ENCODE results near the gene ANKRD28.

Gene ANKRD28

GRCh38 chr3:15782429-15782828 lies 15.3 kb downstream of the ANKRD28 start:
- no peak for TF ChIP-seq TAF1 (IDR thresholded peaks at IDR 0.05; ENCODE audit: borderline replicate concordance, insufficient read depth, low read length)
- TF ChIP-seq FOXP2 (optimal IDR thresholded peaks at IDR 0.05; ENCODE audit: borderline replicate concordance, extremely low read depth, extremely low read length, insufficient read depth), result no peak
- no peak for TF ChIP-seq POLR2AphosphoS5 (IDR thresholded peaks at IDR 0.05; ENCODE audit: low read depth, low read length)
- TF ChIP-seq SIN3A (IDR thresholded peaks at IDR 0.05; ENCODE audit: borderline replicate concordance, insufficient read depth, low read length), result no peak
- TF ChIP-seq REST (IDR thresholded peaks at IDR 0.05; ENCODE audit: insufficient read depth in 1 of 2, low read depth in 2 of 2, low read length in 2 of 2), result no peak

GRCh38 chr3:15781637-15782402 lies 16.0 kb downstream of the ANKRD28 start:
- no peak for TF ChIP-seq SIN3A (IDR thresholded peaks at IDR 0.05; ENCODE audit: borderline replicate concordance, insufficient read depth, low read length)
- TF ChIP-seq FOXP2 (optimal IDR thresholded peaks at IDR 0.05; ENCODE audit: borderline replicate concordance, extremely low read depth, extremely low read length, insufficient read depth), result no peak
- TF ChIP-seq TAF1 (IDR thresholded peaks at IDR 0.05; ENCODE audit: borderline replicate concordance, insufficient read depth, low read length), result no peak
- TF ChIP-seq POLR2AphosphoS5 (IDR thresholded peaks at IDR 0.05; ENCODE audit: low read depth, low read length), result no peak
- no peak for TF ChIP-seq REST (IDR thresholded peaks at IDR 0.05; ENCODE audit: insufficient read depth in 1 of 2, low read depth in 2 of 2, low read length in 2 of 2)

GRCh38 chr3:15781131-15781530 lies 16.6 kb downstream of the ANKRD28 start:
- TF ChIP-seq FOXP2 (optimal IDR thresholded peaks at IDR 0.05; ENCODE audit: borderline replicate concordance, extremely low read depth, extremely low read length, insufficient read depth), result no peak
- no peak for TF ChIP-seq TAF1 (IDR thresholded peaks at IDR 0.05; ENCODE audit: borderline replicate concordance, insufficient read depth, low read length)
- no peak for TF ChIP-seq SIN3A (IDR thresholded peaks at IDR 0.05; ENCODE audit: borderline replicate concordance, insufficient read depth, low read length)
- no peak for TF ChIP-seq POLR2AphosphoS5 (IDR thresholded peaks at IDR 0.05; ENCODE audit: low read depth, low read length)
- TF ChIP-seq REST (IDR thresholded peaks at IDR 0.05; ENCODE audit: insufficient read depth in 1 of 2, low read depth in 2 of 2, low read length in 2 of 2), result no peak

GRCh38 chr3:15779111-15779510 lies 18.7 kb downstream of the ANKRD28 start:
- TF ChIP-seq POLR2AphosphoS5 (IDR thresholded peaks at IDR 0.05; ENCODE audit: low read depth, low read length) (no peak), REST (IDR thresholded peaks at IDR 0.05; ENCODE audit: insufficient read depth in 1 of 2, low read depth in 2 of 2, low read length in 2 of 2) (no peak), FOXP2 (optimal IDR thresholded peaks at IDR 0.05; ENCODE audit: borderline replicate concordance, extremely low read depth, extremely low read length, insufficient read depth) (no peak), TAF1 (IDR thresholded peaks at IDR 0.05; ENCODE audit: borderline replicate concordance, insufficient read depth, low read length) (no peak), SIN3A (IDR thresholded peaks at IDR 0.05; ENCODE audit: borderline replicate concordance, insufficient read depth, low read length) (no peak)
